ENCODE data around the gene SHC4.
"Not testable (repeated sequence)": the region's sequence is repeated elsewhere in the genome, so short reads cannot be mapped to it uniquely, and the experiment has no call there.

The SHC4 gene

DNA sequence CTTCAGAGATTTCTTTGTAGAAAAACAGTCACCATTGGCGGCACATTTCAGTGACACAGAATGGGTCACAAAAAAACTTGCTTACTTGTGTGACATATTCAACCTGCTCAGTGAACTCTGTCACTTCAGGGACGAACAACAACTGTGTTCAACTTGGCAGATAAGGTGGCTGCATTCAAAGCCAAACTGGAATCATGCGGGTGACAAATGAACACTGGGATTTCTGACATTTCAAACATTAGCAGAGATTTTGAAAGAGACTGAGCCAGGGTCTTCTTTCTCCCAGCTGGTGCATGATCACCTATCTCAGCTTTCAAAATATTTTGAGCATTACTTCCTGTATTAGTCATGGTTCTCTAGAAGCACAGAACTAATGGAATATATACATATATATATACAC, 87.7 kb downstream of the SHC4 start:
- DNase-seq, result no peak

DNA sequence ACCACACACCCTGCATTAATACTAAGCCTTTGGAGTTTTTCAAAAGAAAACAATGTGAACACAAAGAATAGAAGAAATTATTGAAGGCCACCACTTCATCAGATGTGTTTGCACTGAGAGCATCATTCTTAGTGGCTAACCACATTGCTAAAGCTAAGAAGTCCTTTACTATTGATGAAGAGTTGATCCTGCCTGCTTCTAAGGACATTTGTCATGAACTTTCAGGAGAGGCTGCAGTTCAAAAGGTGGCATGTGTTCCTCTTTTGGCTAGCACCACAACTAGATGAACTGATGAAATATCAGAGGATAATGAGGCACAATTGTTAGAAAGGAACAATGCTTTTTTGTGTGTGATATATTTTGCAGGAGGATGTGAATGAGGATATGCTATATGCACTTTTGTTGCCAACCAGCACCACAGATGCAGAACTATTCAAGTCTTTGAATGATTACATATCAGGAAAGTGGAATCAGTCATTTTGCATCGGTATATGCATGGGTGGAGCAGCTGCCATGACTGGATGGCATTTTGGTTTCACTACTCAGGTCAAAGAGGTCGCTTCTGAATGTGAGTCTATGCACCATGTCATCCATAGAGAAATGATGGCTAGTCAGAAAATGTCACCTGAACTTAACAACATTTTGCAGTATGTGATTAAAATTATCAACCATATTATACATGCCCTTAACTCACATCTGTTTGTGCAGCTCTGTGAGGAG, 88.3 kb downstream of the SHC4 start:
- DNase-seq, result no peak

DNA sequence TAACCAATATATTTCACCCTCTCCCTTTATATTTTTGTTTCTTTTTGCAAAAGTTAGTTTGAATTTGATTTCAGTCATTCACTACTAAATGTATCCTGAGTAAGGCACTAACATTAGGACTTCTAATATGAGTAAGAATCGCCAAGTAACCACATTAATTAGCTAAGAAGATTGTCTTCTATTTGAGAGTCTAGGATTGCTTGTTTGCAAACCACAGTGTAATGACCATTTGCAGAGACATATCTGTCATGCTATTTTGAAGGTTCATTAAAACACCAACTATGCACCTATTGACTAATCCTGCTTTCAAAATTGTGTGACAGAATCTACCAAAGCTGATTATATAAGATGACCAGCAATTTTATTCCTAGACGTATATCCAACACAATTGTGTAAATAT, 91.1 kb downstream of the SHC4 start:
- DNase-seq, result no peak

DNA sequence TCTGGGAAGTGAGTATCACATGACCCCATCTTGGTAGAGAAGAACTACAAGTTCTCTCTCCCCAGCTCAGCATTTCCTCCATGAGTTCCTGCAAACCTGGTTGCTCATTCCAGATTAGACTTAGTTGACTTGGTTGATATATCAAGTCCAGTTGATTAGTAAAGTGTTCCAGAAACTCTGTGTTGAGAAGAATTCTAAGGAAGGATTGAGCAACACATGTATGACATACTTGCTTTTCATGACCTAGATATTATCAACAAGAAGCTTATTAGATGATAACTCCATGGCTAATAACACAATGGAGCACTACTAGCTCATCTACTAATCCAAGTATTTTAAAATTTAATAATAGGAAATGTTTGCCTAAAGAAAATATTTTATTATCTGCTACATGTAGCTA, 92.2 kb downstream of the SHC4 start:
- DNase-seq, result no peak

DNA sequence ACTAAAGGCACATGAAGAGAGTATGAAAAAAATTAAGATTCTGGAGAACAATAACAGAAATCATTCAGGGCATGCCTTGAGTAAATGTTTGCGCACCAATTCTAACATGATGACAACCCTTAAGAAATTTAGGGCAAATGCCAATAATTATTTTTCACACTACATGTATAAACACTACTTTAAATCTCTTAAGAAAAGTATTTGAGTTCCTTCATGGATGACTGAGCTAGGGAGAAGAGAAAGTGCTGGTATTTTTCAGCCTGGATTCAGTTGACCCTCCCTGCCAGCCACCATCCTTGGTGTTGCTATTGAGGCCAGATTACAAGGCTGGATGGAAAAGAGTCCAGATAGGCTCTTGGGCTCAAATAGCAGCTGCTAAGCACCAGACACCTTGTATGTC, 93.8 kb downstream of the SHC4 start:
- DNase-seq, result no peak

DNA sequence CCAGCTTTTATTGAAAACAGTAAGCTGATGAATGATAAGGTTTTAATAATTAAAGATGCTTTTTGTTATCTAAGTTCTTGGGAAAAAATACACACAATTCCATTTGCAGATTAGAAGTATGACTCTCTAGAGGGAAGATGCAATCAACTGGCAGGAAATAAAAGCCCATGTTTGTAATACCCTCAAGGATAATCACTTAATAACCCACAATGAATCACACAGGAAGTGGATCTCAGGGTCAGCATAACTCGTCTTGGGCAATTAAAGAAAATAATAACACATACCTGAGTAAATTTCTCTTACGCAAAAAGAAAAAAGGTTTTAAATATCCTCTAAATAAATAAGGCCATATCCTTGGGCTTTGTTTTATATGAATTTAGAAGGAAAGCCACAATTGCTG, 95.2 kb downstream of the SHC4 start:
- DNase-seq, result no peak

DNA sequence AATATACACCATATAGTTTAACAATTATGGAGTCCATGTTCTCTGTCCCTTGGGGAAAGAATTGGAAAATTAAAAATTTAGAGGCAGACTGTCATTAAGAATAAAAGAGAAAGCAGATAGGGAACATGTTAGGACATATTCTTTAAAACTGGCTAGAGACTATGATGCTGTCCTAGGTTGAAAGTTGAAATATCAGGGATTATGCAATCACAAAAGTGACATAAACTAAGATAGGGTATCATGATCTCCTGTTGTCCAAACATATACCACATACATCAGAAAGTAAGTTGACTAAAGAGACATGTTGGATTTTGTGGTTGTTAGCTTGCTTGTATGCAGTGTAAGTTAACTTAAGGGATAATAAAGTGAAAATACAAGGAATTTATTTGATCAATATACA, 95.7 kb downstream of the SHC4 start:
- no peak for DNase-seq

DNA sequence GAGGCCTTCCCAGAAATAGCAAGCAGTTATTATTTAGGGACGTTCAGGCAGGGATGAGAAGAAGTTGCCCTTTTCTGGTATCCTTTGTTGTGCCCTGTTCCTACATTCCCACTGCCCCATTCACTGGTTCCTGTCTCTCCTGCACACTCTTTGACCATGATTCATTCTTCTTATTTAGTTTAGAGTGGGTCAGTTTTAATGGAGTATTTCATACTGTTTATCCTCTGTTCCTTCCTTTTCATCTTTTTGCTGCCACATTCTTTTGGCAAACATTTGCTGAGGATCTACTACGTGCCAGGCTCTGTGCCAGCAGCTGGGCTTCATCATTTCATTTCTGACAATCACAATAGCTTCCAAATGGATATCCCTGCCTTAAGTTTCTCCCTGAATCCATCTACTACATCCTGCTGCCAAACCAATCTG, 97.6 kb downstream of the SHC4 start:
- DNase-seq, result no peak

DNA sequence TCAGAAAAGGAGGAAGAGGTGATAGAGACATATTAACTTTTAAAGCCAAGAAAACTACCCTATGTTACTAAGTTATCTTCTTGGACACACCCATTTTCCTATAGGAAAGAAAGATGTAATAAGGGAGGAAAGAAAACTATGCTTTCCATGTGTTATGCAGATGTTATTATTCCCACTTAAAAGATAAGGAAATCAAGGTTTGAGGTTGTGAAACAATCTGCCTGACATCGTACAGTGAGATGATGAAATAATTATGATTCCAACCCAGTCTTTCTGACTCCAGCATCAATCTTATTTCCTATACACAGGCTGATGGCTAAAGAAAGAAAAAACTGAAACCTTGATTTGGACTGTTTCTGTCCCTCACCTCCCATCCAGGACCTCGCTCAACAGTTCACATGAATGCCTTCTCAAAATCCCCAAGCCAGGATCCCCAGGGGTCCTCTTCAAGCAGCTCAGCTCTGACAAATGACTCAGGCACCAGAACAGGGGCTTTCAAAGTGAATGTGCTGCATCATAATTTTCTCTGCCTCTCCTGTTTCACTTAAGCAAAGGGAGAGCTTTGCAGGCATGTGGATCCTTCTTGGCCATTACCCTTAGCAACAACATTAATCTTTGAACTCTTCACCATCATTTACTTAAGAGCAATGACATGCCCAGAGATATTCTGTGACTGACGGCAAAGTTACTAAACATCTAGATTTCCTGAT, 98.2 kb downstream of the SHC4 start:
- no peak for DNase-seq

DNA sequence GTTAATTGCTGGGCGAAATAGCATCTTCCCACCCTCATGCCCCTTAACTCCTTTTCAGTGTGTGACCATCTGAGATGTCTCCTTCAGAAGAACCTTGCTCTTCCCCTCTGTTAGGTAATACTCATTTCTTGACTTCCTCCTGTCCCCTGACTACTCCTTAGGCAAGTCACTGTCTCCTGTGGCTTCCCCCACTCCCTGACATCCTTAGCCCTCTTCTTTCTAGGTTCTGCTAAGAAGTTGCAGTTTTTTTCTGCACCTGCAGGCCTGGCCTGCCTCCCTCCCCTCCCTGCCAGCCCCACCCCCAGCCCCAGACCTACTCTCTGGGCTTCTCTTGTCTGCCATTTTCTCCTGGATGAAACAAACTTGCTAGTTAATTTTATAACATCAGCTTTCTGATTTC, 101.0 kb downstream of the SHC4 start:
- DNase-seq, result no peak

DNA sequence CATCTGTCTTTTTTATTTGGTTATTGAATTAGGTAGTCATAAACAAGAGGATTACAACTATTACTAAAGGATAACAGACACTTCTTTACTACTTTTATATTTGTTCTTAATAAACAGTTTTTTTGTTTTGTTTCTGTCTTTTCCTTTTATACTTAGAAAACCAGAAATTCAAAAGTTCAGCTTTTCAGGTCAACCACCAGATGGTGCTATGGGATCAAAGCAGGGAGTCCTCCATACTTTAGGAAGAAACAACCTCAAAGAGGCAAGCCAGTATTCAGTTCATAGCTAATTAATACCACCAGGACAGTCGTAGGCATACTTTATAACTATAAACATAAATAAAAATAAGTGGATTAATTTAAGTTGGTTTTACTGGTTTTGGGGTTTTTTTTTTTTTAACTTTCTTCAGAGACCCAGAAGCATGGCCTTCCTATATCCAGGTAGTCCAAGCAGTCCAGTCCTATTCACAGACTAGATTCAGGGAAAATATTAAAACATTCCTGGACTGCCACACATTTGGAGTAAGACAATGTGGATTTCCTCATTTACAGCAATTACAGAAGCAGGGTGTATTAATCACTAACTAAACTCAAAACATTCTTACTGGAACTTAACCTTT, 101.8 kb downstream of the SHC4 start:
- peak; percentile 26 for DNase-seq

DNA sequence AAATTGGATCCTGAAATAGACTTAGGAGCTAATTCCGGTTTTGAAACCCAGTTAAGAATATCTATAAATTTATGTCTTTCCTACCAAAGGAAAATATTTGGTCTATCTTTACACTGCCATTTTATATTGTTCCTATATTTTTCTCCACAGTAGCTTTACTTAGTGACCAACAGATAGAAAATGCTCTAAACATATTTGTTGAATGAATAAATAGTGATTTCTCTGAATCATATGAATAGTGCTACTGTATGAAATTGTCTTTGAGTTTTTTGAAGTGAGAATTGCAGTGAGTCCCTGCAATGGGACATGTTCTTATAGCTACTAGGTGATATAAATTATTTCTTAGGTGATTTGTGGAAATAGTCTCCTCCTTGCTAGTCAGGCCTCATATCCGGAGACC, 104.3 kb downstream of the SHC4 start:
- DNase-seq, result no peak

DNA sequence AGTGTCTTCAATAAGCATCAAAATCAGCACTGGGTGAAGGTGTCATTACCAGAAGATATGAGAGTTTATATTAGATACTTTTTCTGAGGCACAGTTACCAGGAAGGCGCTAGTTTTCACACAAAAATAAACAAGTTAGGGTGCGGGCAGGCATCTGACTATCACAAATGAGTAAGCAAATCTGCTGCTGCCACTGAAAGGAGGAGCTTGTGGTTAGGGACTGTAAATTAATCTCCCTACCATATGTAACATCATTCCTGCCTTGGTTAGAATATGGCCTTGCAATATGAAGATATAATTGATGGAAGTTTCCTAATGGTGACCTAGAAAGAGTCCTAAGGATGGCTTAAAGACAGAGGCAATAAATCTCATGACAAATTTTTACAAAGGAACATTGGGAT, 105.3 kb downstream of the SHC4 start:
- DNase-seq, result no peak

DNA sequence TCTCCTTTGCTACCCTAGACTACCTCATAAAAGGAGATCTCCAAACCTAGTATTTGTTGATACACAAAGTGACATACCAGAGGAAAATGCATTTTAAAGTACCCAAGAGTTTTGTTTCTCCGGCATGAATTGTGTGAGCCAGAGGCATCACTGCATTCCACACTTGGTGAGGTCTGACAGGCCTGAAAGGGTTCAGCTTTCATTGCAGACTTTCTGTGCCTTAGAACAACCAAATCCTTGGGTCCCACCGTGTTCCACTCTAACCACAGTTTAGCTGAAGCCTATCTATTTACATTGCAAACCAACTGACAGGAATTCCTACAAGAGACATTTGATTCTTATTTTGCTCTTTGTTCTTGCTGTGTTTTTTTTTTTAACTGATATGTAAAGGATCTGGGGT, 106.8 kb downstream of the SHC4 start:
- no peak for DNase-seq

DNA sequence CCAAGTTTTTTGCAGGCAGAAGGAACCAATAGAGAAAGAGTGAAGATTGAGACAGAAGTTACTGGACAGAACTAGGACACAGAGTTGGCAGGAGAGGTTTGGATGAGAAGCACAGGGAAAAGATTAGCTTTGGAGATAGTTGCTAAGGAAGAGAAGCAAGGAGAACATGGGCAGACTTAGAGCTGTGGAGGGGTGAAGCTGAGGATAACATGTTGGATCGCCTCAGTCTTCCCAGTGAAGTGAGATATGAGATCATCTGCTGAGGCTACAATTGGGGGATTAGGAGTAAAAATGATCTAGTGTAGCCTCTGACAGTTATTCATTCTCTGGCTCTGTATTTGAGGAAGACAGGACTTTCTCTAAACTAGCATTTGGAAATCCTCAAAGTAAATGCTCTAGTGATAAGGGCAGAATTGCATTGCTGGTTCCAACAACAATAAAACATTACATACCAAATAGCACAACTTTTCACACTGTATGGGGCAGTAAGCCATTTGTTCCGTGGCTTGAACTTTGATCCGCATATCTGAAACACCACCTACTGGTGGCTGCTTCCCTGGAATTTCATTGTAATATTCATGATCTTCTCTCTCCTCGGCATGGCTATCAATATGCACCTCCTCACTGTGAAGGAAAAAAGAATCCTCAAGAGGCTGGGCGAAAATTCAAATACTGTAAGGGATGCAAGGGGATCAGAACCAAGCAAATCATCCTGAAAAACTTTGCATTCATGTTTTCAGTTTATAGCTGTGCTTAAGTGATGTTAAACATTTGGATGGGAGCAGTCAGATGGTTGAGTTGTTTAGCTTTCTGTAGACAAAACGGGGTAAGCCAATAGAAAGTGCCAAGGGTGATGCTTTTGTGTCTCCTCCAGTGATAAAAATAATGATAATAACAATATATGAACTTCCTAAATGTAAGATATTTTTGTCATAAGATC, 107.9 kb downstream of the SHC4 start:
- no peak for DNase-seq

DNA sequence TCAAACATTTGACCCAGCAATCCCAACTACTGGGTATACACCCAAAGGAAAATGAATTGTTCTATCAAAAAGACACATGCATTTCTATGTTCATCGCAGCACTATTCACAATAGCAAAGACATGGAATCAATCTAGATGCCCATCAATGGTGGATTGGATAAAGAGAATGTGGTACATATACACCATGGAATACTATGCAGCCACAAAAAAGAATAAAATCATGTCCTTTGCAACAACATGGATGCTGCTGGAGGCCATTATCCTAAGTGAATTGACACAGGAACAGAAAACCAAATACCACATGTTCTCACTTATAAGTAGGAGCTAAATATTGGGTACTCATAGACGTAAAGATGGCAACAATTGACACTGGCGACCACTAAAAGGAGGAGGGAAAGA, 109.3 kb downstream of the SHC4 start:
- not testable (repeated sequence) for DNase-seq

DNA sequence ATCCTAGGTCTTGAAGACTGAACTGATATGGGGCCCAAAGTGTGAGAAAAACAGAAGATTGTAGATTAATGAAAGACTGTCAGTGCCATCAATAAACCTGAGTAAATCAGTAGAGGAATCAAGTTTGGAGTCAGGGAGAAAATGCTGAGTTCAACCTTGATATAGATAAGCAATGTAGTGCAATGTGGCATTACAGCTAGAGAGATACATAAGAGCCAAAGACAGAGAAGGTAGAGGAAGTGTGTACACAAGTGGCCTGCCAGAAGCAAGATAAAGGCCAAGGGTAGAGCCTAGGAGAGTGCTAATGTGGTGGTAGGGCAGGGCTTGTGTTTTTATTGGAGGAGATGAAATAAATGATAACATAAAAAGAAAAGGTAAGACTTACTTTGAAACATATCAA, 111.8 kb downstream of the SHC4 start:
- DNase-seq, result no peak

DNA sequence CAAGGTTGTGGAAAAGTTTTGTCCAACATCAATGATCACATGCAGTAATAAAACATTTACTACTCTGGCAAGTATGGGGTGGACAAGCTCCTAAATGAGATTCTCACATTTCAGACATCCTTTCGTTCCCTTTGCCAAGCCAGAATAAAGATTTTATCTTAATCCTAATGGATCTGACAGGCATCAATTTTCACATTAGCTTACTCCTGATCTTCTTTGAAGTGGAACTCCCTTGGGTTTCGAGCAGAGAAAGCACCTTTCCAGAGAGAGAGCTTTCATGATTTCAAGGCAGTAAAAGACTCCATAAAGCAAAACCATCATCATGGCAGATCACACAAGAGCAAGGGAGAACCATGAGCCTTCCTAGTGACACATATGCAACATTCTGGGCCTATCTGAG, 113.1 kb downstream of the SHC4 start:
- no peak for DNase-seq

DNA sequence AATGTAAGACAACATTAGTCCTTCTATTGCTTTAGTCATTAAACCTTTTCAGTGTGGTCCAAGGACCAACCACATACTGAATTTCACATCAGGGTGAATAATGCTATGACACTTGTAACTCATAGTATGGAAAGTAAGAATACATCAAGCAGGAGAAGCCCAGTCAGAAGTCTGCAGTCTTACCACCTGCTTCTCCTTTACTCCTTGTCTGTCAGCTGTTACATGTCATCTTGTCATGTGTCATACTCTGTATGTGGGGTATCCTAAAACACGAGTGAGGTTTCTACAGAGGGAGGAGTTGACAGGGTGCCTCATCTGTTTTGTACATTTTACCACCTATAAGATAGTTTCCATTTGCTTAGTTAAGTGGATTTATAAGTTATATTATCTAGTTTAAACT, 118.6 kb downstream of the SHC4 start:
- DNase-seq, result no peak

DNA sequence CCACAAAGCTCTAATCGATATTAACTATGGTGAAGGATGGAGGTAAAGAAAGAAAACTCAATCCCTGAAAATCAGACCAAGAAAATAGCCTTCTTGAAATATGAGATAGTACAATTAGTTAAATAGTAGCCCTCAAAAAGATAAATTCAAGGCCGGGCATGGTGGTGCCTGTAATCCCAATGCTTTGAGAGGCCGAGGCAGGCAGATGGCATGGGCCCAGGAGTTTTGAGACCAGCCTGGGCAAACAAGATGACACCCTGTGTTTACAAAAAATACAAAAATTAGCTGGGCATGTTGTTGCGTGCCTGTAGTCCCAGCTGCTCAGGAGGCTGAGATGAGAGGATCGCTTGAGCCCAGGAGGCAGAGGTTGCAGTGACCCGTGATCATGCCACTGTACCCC, 121.2 kb downstream of the SHC4 start:
- no peak for DNase-seq

DNA sequence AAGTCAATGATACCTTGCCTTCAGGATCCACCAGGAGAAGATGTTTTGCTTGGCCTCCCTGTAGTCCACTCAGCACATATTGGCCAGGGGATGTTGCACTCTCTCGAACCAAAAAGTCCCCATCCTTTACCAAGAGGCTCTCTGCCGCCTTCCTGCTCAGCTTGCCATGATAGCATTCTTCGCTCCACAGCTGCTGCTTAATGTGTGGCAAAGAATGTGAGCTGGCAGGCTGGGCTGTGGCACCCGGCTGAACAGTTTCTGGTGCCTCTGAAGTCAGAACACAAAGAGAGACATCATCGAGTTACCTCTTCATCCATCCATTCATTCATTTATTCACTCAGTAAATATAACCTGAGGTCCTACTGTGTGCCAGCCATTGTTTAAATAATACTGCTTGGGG, 129.0 kb downstream of the SHC4 start:
- DNase-seq, result no peak

DNA sequence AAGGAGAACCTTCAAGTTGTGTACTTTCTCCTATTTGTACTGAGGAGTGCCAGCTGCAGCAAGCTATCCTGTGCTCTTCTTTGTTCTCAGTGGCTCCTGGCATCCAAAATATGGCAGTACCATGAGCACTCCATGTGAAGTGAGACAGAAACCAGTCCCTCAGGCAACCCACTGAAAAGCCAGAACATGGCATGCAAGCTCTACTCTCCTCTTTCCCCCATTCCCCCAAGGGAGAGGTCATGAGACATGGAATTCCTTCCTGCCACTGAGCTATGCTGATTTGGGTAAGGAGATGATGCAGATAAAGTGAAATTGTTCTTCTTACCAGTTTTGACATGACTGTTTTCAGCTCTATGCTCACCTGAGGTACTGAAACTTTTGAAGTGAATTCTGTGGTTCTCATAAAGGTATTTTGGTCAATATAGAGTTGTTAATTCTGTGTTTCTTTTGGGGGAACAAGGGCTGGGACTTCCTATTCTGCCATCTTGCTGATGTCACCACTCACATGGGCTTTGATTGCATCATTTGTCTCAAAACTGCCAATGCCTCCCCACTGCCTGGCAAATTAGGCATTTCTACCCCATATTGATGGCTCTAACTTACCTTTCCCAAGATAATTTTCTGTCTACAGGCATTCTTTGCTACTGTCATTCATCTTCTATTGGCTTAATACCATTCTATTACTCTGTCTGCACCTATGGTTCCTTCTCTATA, 130.0 kb downstream of the SHC4 start:
- no peak for DNase-seq

DNA sequence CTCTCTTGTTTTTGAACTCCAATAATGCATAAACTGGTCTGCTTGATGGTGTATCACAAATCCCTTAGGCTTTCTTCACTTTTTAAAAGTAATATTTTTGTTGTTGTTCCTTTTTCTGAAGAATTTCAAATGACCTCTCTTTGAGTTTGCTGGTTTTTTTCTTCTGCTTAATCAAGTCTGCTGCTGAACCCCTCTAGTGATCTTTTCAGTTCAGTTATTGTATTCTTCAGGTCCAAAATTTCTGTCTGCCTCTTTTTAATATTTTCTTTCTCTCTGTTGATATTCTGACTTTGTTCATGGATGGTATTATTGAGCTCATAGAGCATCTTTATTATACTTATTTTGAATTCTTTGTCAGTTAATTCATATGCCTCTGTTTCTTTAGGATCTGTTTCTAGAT, 131.1 kb downstream of the SHC4 start:
- no peak for DNase-seq
